Measurements from ENCODE around the gene CCDC6. TPM values are rescaled to one million over a fixed set of nuclear protein-coding genes. Genes with fewer than 3 reads are reported as not detected.
"Not testable (repeated sequence)": the region's sequence is repeated elsewhere in the genome, so short reads cannot be mapped to it uniquely, and the experiment has no call there.

The CCDC6 gene
- total RNA-seq, 4 donors from 2014 or later = 53.2 to 72.4 (median 66.4) TPM

GRCh38 chr10:59752278-59752940 is 153.9 kb downstream of the CCDC6 start:
- Histone ChIP-seq H3K27me3 (no peaks in the 10 kb centered on the region), H3K36me3 (no peaks in the 10 kb centered on the region), H3K4me1 (no peaks in the 10 kb centered on the region), H3K27ac (no peak overlapping the region), H3K4me3 (no peak overlapping the region), H3K9me3 (no peaks in the 10 kb centered on the region)
- DNase-seq = no peak
- intact Hi-C loops (cut with DNase I; ENCODE audit: low total_unique reads) = no loop called here
- TF ChIP-seq CTCF (IDR thresholded peaks at IDR 0.05) (no peak), POLR2A (IDR thresholded peaks at IDR 0.05) (no peak)

GRCh38 chr10:59750155-59750945 is 156.0 kb downstream of the CCDC6 start:
- Histone ChIP-seq H3K27me3 (no peaks in the 10 kb centered on the region), H3K27ac (no peak overlapping the region), H3K36me3 (no peaks in the 10 kb centered on the region), H3K4me1 (no peaks in the 10 kb centered on the region), H3K9me3 (no peaks in the 10 kb centered on the region), H3K4me3 (no peak overlapping the region)
- no peak for DNase-seq
- no peak for TF ChIP-seq POLR2A (IDR thresholded peaks at IDR 0.05)
- TF ChIP-seq CTCF (IDR thresholded peaks at IDR 0.05) = no peak
- intact Hi-C loops (cut with DNase I; ENCODE audit: low total_unique reads) = no loop called here

- no peak overlapping the region for H3K27ac ChIP-seq
Observed at GRCh38 chr10:59748834-59749233, 157.5 kb downstream of the CCDC6 start.

GRCh38 chr10:59745163-59745650 is 161.1 kb downstream of the CCDC6 start:
- H3K4me1 ChIP-seq = no peaks in the 10 kb centered on the region
- H3K27ac ChIP-seq = no peak overlapping the region
- no peaks in the 10 kb centered on the region for H3K36me3 ChIP-seq
- H3K4me3 ChIP-seq = no peak overlapping the region
- H3K27me3 ChIP-seq = no peaks in the 10 kb centered on the region
- intact Hi-C loops (cut with DNase I; ENCODE audit: low total_unique reads) = no loop called here
- DNase-seq = no peak
- no peaks in the 10 kb centered on the region for H3K9me3 ChIP-seq
- TF ChIP-seq CTCF (IDR thresholded peaks at IDR 0.05) (no peak), POLR2A (IDR thresholded peaks at IDR 0.05) (no peak)

More at GRCh38 chr10:59748834-59749233, 157.5 kb downstream of the CCDC6 start:
- Histone ChIP-seq H3K4me3 (no peak overlapping the region), H3K36me3 (no peaks in the 10 kb centered on the region), H3K4me1 (no peaks in the 10 kb centered on the region), H3K9me3 (no peaks in the 10 kb centered on the region), H3K27me3 (no peaks in the 10 kb centered on the region)
- no peak for DNase-seq
- no peak for TF ChIP-seq POLR2A (IDR thresholded peaks at IDR 0.05)
- no peak for TF ChIP-seq CTCF (IDR thresholded peaks at IDR 0.05)
- intact Hi-C loops (cut with DNase I; ENCODE audit: low total_unique reads) = no loop called here

GRCh38 chr10:59744762-59745161 is 161.6 kb downstream of the CCDC6 start:
- intact Hi-C loops (cut with DNase I; ENCODE audit: low total_unique reads); H3K4me3 ChIP-seq; H3K27ac ChIP-seq; H3K4me1 ChIP-seq; H3K36me3 ChIP-seq; H3K9me3 ChIP-seq; DNase-seq; H3K27me3 ChIP-seq: not testable (repeated sequence)

GRCh38 chr10:59744156-59744555 is 162.2 kb downstream of the CCDC6 start:
- H3K4me1 ChIP-seq; H3K27me3 ChIP-seq; H3K4me3 ChIP-seq; H3K9me3 ChIP-seq; DNase-seq; intact Hi-C loops (cut with DNase I; ENCODE audit: low total_unique reads); H3K36me3 ChIP-seq; H3K27ac ChIP-seq: not testable (repeated sequence)
